RCC 7860 (cell line): ENCODE measurements around the gene TUT7.
"Not testable (repeated sequence)": the region's sequence is repeated elsewhere in the genome, so short reads cannot be mapped to it uniquely, and the experiment has no call there.

Experiments used
- DNase-seq: peaks from one replicate; pipeline ENCODE4 v3.0.0-alpha.2; 2015; ENCODE audit warnings: low spot score
- FAIRE-seq: peaks from 2 replicates; lab custom pipeline; 2012; peaks lifted over from hg19 to GRCh38; lab: Jason Lieb, UNC

The TUT7 gene

GRCh38 chr9:86349271-86349670 lies 4.9 kb downstream of the TUT7 start:
- FAIRE-seq: no peak

GRCh38 chr9:86347991-86348390 lies 6.2 kb downstream of the TUT7 start:
- FAIRE-seq: no peak
- DNase-seq: no peak

More at GRCh38 chr9:86349271-86349670, 4.9 kb downstream of the TUT7 start:
- DNase-seq: no peak

GRCh38 chr9:86344818-86345217 lies 9.4 kb downstream of the TUT7 start:
- no peak for DNase-seq
- no peak for FAIRE-seq

- no peak for DNase-seq
- no peak for FAIRE-seq
Observed at GRCh38 chr9:86342269-86342668, 11.9 kb downstream of the TUT7 start.

GRCh38 chr9:86341007-86341491 lies 13.2 kb downstream of the TUT7 start:
- FAIRE-seq (no peak), DNase-seq (no peak)

GRCh38 chr9:86340356-86341006 lies 13.7 kb downstream of the TUT7 start:
- FAIRE-seq: peak; percentile 35
- no peak for DNase-seq

GRCh38 chr9:86337469-86338108 lies 16.6 kb downstream of the TUT7 start:
- FAIRE-seq: no peak

GRCh38 chr9:86336058-86336457 lies 18.2 kb downstream of the TUT7 start:
- FAIRE-seq (no peak), DNase-seq (no peak)

More at GRCh38 chr9:86337469-86338108, 16.6 kb downstream of the TUT7 start:
- DNase-seq: no peak

- FAIRE-seq: no peak
Observed at GRCh38 chr9:86333651-86334050, 20.6 kb downstream of the TUT7 start.

GRCh38 chr9:86330186-86330585 lies 24.0 kb downstream of the TUT7 start:
- DNase-seq (no peak), FAIRE-seq (no peak)

More at GRCh38 chr9:86333651-86334050, 20.6 kb downstream of the TUT7 start:
- no peak for DNase-seq

GRCh38 chr9:86329649-86330048 lies 24.6 kb downstream of the TUT7 start:
- FAIRE-seq (no peak), DNase-seq (no peak)

GRCh38 chr9:86328156-86328555 lies 26.1 kb downstream of the TUT7 start:
- DNase-seq: no peak
- FAIRE-seq: no peak

- DNase-seq (no peak), FAIRE-seq (no peak)
Observed at GRCh38 chr9:86326536-86326935, 27.7 kb downstream of the TUT7 start.

GRCh38 chr9:86324901-86325300 lies 29.3 kb downstream of the TUT7 start:
- FAIRE-seq (no peak), DNase-seq (no peak)

- FAIRE-seq: no peak
- DNase-seq: no peak
Observed at GRCh38 chr9:86324308-86324707, 29.9 kb downstream of the TUT7 start.

GRCh38 chr9:86322973-86323644 lies 31.1 kb downstream of the TUT7 start:
- no peak for DNase-seq
- no peak for FAIRE-seq

GRCh38 chr9:86321373-86321772 lies 32.8 kb downstream of the TUT7 start:
- DNase-seq (peak; percentile 20), FAIRE-seq (no peak)

- DNase-seq: no peak
- FAIRE-seq: no peak
Observed at GRCh38 chr9:86318187-86318586, 36.0 kb downstream of the TUT7 start.

- DNase-seq (no peak), FAIRE-seq (no peak)
Observed at GRCh38 chr9:86315078-86315477, 39.1 kb downstream of the TUT7 start.

GRCh38 chr9:86312959-86313358 lies 41.3 kb downstream of the TUT7 start:
- not testable (repeated sequence) for DNase-seq, FAIRE-seq

GRCh38 chr9:86308687-86309086 lies 45.5 kb downstream of the TUT7 start:
- FAIRE-seq: no peak
- DNase-seq: no peak

GRCh38 chr9:86304236-86304730 lies 49.9 kb downstream of the TUT7 start:
- DNase-seq (no peak), FAIRE-seq (no peak)
